Keratinocyte (primary cell): ENCODE data around the gene ZDHHC1. TPM values are rescaled to one million over a fixed set of nuclear protein-coding genes. Genes with fewer than 3 reads are reported as not detected.

Experiments
- DNase-seq: peaks from one replicate; pipeline ENCODE4 v3.0.0-alpha.2; 2011; ENCODE audit warnings: low read depth, missing footprints, low spot score
- FAIRE-seq: peaks from 2 replicates; lab custom pipeline; 2011; peaks lifted over from hg19 to GRCh38; lab: Jason Lieb, UNC
- H2AFZ ChIP-seq: 2 replicates; pipeline ENCODE4 v1.6.0; 2012; ENCODE audit warnings: low read length, control low read depth, inconsistent platforms; ENCODE audit not compliant: control insufficient read depth
- H3K27ac ChIP-seq: 2 replicates; pipeline ENCODE4 v1.5.1; 2011; ENCODE audit warnings: low read length; ENCODE audit not compliant: control insufficient read depth, insufficient read depth
- H3K27me3 ChIP-seq: 3 replicates; pipeline ENCODE4 v1.6.0; 2011; ENCODE audit warnings: low read length; ENCODE audit not compliant: control insufficient read depth, insufficient read depth; ENCODE audit errors: extremely low read depth
- H3K36me3 ChIP-seq, 2 experiments: 2 replicates in 1 of 2; 3 replicates in 1 of 2; pipeline ENCODE4 v1.5.1; 2011; ENCODE audit warnings: low read length in 2 of 2, mild to moderate bottlenecking in 1 of 2; ENCODE audit not compliant: control insufficient read depth in 2 of 2, insufficient read depth in 2 of 2; ENCODE audit errors: extremely low read depth in 1 of 2
- H3K4me1 ChIP-seq: 3 replicates; pipeline ENCODE4 v1.5.1; 2011; ENCODE audit warnings: low read length; ENCODE audit not compliant: control insufficient read depth, insufficient read depth; ENCODE audit errors: extremely low read depth
- H3K4me2 ChIP-seq: 3 replicates; pipeline ENCODE4 v1.6.0; 2011; ENCODE audit warnings: low read depth, low read length; ENCODE audit not compliant: control insufficient read depth, insufficient read depth; ENCODE audit errors: extremely low read depth
- H3K4me3 ChIP-seq, 3 experiments: fragments of 200-600 bp in 1 of 3; sonication (generic) in 1 of 3; 2 replicates in 2 of 3; 3 replicates in 1 of 3; pipeline ENCODE4 v1.5.1; 2011 to 2016; ENCODE audit warnings: low read length in 3 of 3, mild to moderate bottlenecking in 3 of 3, control low read depth in 2 of 3, inconsistent platforms in 1 of 3, low read depth in 1 of 3, mixed read lengths in 1 of 3, mixed run types in 1 of 3, moderate library complexity in 1 of 3; ENCODE audit not compliant: control insufficient read depth in 2 of 3, insufficient read depth in 2 of 3; ENCODE audit errors: extremely low read depth in 1 of 3
- H3K79me2 ChIP-seq: 2 replicates; pipeline ENCODE4 v1.6.0; 2012; ENCODE audit warnings: low read length; ENCODE audit not compliant: control insufficient read depth, insufficient read depth
- H3K9ac ChIP-seq: 3 replicates; pipeline ENCODE4 v1.6.0; 2011; ENCODE audit warnings: low read length; ENCODE audit not compliant: control insufficient read depth, insufficient read depth; ENCODE audit errors: extremely low read depth
- H3K9me1 ChIP-seq: 3 replicates; pipeline ENCODE4 v1.6.0; 2011; ENCODE audit warnings: low read length; ENCODE audit not compliant: control insufficient read depth, insufficient read depth; ENCODE audit errors: extremely low read depth
- H3K9me3 ChIP-seq: 2 replicates; pipeline ENCODE4 v1.5.1; 2012; ENCODE audit warnings: low read depth, low read length; ENCODE audit not compliant: control insufficient read depth
- H4K20me1 ChIP-seq: 3 replicates; pipeline ENCODE4 v1.6.0; 2011; ENCODE audit warnings: low read length; ENCODE audit not compliant: control insufficient read depth, insufficient read depth; ENCODE audit errors: extremely low read depth
- EZH2 ChIP-seq: IDR thresholded peaks from one replicate; pipeline ENCODE4 v1.6.1; 2012; ENCODE audit warnings: inconsistent platforms, mild to moderate bottlenecking, low read length, moderate library complexity
- dilution Hi-C: fragments of 300-500 bp; cut with MboI; formaldehyde crosslinking; loops from one replicate; pipeline ENCODE4 v1.7.0; 2020; ENCODE audit warnings: low sequenced_read_pairs; ENCODE audit not compliant: extremely low pct_ligation_motif_present
- polyA plus RNA-seq, 5 experiments: library from polyadenylated mRNA; depleted of rRNA in 3 of 5; stranded (reverse) in 3 of 5; stranded (forward) in 1 of 5; unstranded in 1 of 5; fragments of >200 nt; gene quantifications; 1 replicate in 1 of 5; 2 replicates in 3 of 5; 3 replicates in 1 of 5; pipeline versions ENCODE4 v1.2.1 to v1.2.3, GENCODE V29; 2011 to 2012; ENCODE audit warnings: missing spikeins in 2 of 5, low read depth in 1 of 5, low replicate concordance in 1 of 5
- TF ChIP-seq, protein P1 (sequence below), 3 experiments: IDR thresholded peaks in 1 of 3; conservative IDR thresholded peaks in 1 of 3; optimal IDR thresholded peaks in 1 of 3; 2 replicates in 2 of 3; 3 replicates in 1 of 3; pipeline versions ENCODE3 to v1.5.1; 2011; ENCODE audit warnings: low read length in 3 of 3, mild to moderate bottlenecking in 3 of 3, moderate library complexity in 2 of 3, control low read depth in 1 of 3, inconsistent platforms in 1 of 3; ENCODE audit not compliant: insufficient read depth in 2 of 3; ENCODE audit errors: extremely low read depth in 1 of 3

The ZDHHC1 gene
- polyA plus RNA-seq, 1 donor (not counting 4 experiments of a cell fraction or from before 2014, with no cell fraction given) = 1.1 TPM

DNA sequence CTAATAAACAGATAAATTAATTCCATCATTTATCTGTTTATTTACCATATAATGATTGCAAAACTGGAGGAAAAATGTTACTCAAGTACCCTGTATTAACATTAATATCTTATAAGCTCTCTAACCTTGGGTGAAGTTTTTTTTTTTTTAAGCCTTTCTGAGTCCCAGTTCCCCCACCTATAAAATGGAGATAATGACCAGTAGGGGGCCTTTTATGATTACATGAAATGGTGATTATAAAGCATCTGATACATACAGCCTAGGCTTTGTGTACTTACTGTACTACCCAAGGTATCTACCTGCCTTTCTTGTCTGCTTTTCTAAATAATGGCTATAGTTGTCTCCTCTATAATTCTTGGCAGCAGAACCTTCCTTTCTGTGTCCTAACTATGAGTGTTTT lies 67.1 kb downstream of the ZDHHC1 start:
- Histone ChIP-seq H2AFZ (no peak overlapping the region), H3K4me2 (no peak overlapping the region), H3K9ac (no peak overlapping the region), H3K9me1 (no peaks in the 10 kb centered on the region), H3K9me3 (no peaks in the 10 kb centered on the region), H3K79me2 (no peaks in the 10 kb centered on the region), H3K36me3 (no peaks in the 10 kb centered on the region), H3K4me1 (no peaks in the 10 kb centered on the region), H3K27me3 (no peaks in the 10 kb centered on the region), H3K4me3 (no peak overlapping the region), H3K27ac (no peak overlapping the region), H4K20me1 (no peaks in the 10 kb centered on the region)
- no peak for FAIRE-seq
- peak; percentile 1 for DNase-seq
- dilution Hi-C loops = no loop called here
- no peak for TF ChIP-seq EZH2
- TF ChIP-seq, protein P1, sequence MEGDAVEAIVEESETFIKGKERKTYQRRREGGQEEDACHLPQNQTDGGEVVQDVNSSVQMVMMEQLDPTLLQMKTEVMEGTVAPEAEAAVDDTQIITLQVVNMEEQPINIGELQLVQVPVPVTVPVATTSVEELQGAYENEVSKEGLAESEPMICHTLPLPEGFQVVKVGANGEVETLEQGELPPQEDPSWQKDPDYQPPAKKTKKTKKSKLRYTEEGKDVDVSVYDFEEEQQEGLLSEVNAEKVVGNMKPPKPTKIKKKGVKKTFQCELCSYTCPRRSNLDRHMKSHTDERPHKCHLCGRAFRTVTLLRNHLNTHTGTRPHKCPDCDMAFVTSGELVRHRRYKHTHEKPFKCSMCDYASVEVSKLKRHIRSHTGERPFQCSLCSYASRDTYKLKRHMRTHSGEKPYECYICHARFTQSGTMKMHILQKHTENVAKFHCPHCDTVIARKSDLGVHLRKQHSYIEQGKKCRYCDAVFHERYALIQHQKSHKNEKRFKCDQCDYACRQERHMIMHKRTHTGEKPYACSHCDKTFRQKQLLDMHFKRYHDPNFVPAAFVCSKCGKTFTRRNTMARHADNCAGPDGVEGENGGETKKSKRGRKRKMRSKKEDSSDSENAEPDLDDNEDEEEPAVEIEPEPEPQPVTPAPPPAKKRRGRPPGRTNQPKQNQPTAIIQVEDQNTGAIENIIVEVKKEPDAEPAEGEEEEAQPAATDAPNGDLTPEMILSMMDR (optimal IDR thresholded peaks at IDR 0.05 in 1 of 3, IDR thresholded peaks at IDR 0.05 in 1 of 3, conservative IDR thresholded peaks at IDR 0.05 in 1 of 3; ENCODE audit: extremely low read depth in 1 of 3, insufficient read depth in 2 of 3, low read length in 3 of 3) = peak in 2 of 3 experiments; percentile 36 to 44

DNA sequence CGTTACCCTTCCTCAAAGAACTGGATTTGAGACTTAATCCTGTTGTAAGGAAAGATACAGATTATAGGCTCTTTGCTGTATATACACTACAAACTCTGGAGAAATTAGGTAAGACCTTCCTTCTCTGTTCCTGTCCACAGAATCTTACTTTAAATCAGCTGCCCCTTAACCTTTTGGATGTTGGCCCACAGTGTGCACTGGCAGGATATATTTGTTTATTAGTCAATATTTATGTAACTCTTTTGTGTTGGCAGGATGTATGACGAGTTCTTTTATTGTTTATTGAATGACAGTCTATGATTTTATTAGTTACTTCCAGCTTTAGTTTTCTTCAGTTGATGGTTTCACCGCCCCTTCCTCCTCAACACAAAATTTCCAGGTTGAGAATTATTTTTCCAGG lies 69.9 kb downstream of the ZDHHC1 start:
- TF ChIP-seq, protein P1 (optimal IDR thresholded peaks at IDR 0.05 in 1 of 3, IDR thresholded peaks at IDR 0.05 in 1 of 3, conservative IDR thresholded peaks at IDR 0.05 in 1 of 3; ENCODE audit: extremely low read depth in 1 of 3, insufficient read depth in 2 of 3, low read length in 3 of 3) = no peak
- no peak for TF ChIP-seq EZH2
- Histone ChIP-seq H3K4me1 (no peaks in the 10 kb centered on the region), H3K4me3 (no peak overlapping the region), H4K20me1 (no peaks in the 10 kb centered on the region), H3K27me3 (no peaks in the 10 kb centered on the region), H3K9me3 (no peaks in the 10 kb centered on the region), H3K36me3 (no peaks in the 10 kb centered on the region), H3K9me1 (no peaks in the 10 kb centered on the region), H3K9ac (no peak overlapping the region), H3K27ac (no peak overlapping the region), H2AFZ (no peak overlapping the region), H3K79me2 (no peaks in the 10 kb centered on the region), H3K4me2 (no peak overlapping the region)
- no peak for DNase-seq
- FAIRE-seq = no peak
- dilution Hi-C loops = no loop called here
